ENCODE results near the gene BPIFA1. TPM values are rescaled to one million over a fixed set of nuclear protein-coding genes. Genes with fewer than 3 reads are reported as not detected.
A peak's percentile ranks its signal among the peaks of the same experiment; 100 is the strongest.

The BPIFA1 gene
- total RNA-seq, 4 donors from 2014 or later = not detected

- TF ChIP-seq POLR2A (IDR thresholded peaks at IDR 0.05) = no peak
- peak; percentile 44 to 68 (median 58) for TF ChIP-seq CTCF (IDR thresholded peaks at IDR 0.05 in 4 of 5, conservative IDR thresholded peaks at IDR 0.05 in 1 of 5)
- Histone ChIP-seq H3K4me1 (no peaks in the 10 kb centered on the region), H3K36me3 (no peaks in the 10 kb centered on the region), H3K27ac (no peak overlapping the region), H3K27me3 (peaks cover 3 to 8% (median 3%) of the 10 kb centered on the region in 3 donors), H3K4me3 (no peak overlapping the region), H3K9me3 (no peaks in the 10 kb centered on the region)
- ATAC-seq (no peak), DNase-seq (no peak)
- in situ Hi-C loops (cut with MboI; ENCODE audit: low sequenced_read_pairs in 4 of 4) (loop anchor here (5.0 to 25.0 kb wide), 5 partner anchors 377 to 505 kb away; no protein-coding TSS in a partner anchor), intact Hi-C loops (cut with DNase I; ENCODE audit: low total_unique reads) (no loop called here)
Observed at GRCh38 chr20:33291830-33292355, 56.1 kb downstream of the BPIFA1 start.

Other genes with a start within 250 kb of the BPIFA1 start
- gene SUN5, start 231.6 kb upstream of the BPIFA1 start, total RNA-seq = not detected
- gene BPIFB2, start 228.3 kb upstream of the BPIFA1 start, total RNA-seq = not detected
- not detected for gene BPIFB6, start 204.3 kb upstream of the BPIFA1 start, total RNA-seq
- not detected for gene BPIFB3, start 182.1 kb upstream of the BPIFA1 start, total RNA-seq
- not detected for gene BPIFB4, start 156.4 kb upstream of the BPIFA1 start, total RNA-seq
- gene BPIFA2, start 67.8 kb upstream of the BPIFA1 start, total RNA-seq = not detected
- not detected for gene BPIFA3, start 18.6 kb upstream of the BPIFA1 start, total RNA-seq
- gene BPIFB1, start 47.2 kb downstream of the BPIFA1 start, total RNA-seq = not detected
- 10 to 100 TPM; 23.2 to 27.6 (median 25.8) TPM for gene CDK5RAP1, start 165.5 kb downstream of the BPIFA1 start, total RNA-seq
- 100 to 1,000 TPM; 198 to 320 (median 219) TPM for gene SNTA1, start 207.8 kb downstream of the BPIFA1 start, total RNA-seq